H9 (cell line): ENCODE data around the gene AHNAK. TPM values are rescaled to one million over a fixed set of nuclear protein-coding genes. Genes with fewer than 3 reads are reported as not detected.
"Not testable (repeated sequence)": the region's sequence is repeated elsewhere in the genome, so short reads cannot be mapped to it uniquely, and the experiment has no call there.

Experiments
- DNase-seq: peaks from one replicate; pipeline ENCODE4 v3.0.0-alpha.2; 2017
- H2AFZ ChIP-seq: one replicate; pipeline ENCODE4 v1.6.1; 2013; ENCODE audit warnings: mild to moderate bottlenecking, low read length, control low read depth, moderate library complexity
- H2AK5ac ChIP-seq: 2 replicates; pipeline ENCODE4 v1.6.1; 2013; ENCODE audit warnings: low read length, control low read depth, mixed read lengths; ENCODE audit not compliant: insufficient read length
- H2BK120ac ChIP-seq: one replicate; pipeline ENCODE4 v1.6.1; 2013; ENCODE audit warnings: low read depth, mild to moderate bottlenecking, low read length, control low read depth, inconsistent platforms; ENCODE audit not compliant: poor library complexity, severe bottlenecking
- H2BK12ac ChIP-seq: 2 replicates; pipeline ENCODE4 v1.6.1; 2013; ENCODE audit warnings: low read length, control low read depth, mixed read lengths, low read depth; ENCODE audit not compliant: insufficient read length
- H2BK15ac ChIP-seq: 2 replicates; pipeline ENCODE4 v1.6.1; 2013; ENCODE audit warnings: low read depth, low read length, control low read depth
- H2BK20ac ChIP-seq: one replicate; pipeline ENCODE4 v1.6.1; 2013; ENCODE audit warnings: low read depth, mild to moderate bottlenecking, low read length, control low read depth, inconsistent platforms; ENCODE audit not compliant: poor library complexity, severe bottlenecking
- H2BK5ac ChIP-seq: 2 replicates; pipeline ENCODE4 v1.6.1; 2013; ENCODE audit warnings: low read length, control low read depth, mixed read lengths; ENCODE audit not compliant: insufficient read length
- H3K14ac ChIP-seq: 2 replicates; pipeline ENCODE4 v1.6.1; 2013; ENCODE audit warnings: low read length, control low read depth; ENCODE audit not compliant: insufficient read depth
- H3K18ac ChIP-seq: 2 replicates; pipeline ENCODE4 v1.6.1; 2013; ENCODE audit warnings: low read depth, mild to moderate bottlenecking, mixed read lengths, low read length, control low read depth; ENCODE audit not compliant: insufficient read length
- H3K23ac ChIP-seq: 2 replicates; pipeline ENCODE4 v1.6.1; 2013; ENCODE audit warnings: low read length, control low read depth, mixed read lengths, low read depth; ENCODE audit not compliant: insufficient read length
- H3K23me2 ChIP-seq: 2 replicates; pipeline ENCODE4 v1.6.1; 2013; ENCODE audit warnings: low read depth, mild to moderate bottlenecking, mixed read lengths, low read length, control low read depth; ENCODE audit not compliant: insufficient read length, poor library complexity, severe bottlenecking
- H3K27ac ChIP-seq: 2 replicates; pipeline ENCODE4 v1.5.1; 2013; ENCODE audit warnings: low read length, control low read depth, mixed read lengths, low read depth; ENCODE audit not compliant: insufficient read length
- H3K27me3 ChIP-seq: 2 replicates; pipeline ENCODE4 v1.6.1; 2013; ENCODE audit warnings: low read length, control low read depth, inconsistent platforms; ENCODE audit not compliant: insufficient read depth
- H3K4ac ChIP-seq: 2 replicates; pipeline ENCODE4 v1.6.1; 2013; ENCODE audit warnings: low read depth, mild to moderate bottlenecking, control low read depth, inconsistent platforms, low read length, moderate library complexity
- H3K4me1 ChIP-seq: 2 replicates; pipeline ENCODE4 v1.6.1; 2013; ENCODE audit warnings: low read length, control low read depth, inconsistent platforms; ENCODE audit not compliant: insufficient read depth
- H3K4me2 ChIP-seq: 2 replicates; pipeline ENCODE4 v1.6.1; 2013; ENCODE audit warnings: low read length, control low read depth, mixed read lengths; ENCODE audit not compliant: insufficient read length, insufficient read depth
- H3K56ac ChIP-seq: 2 replicates; pipeline ENCODE4 v1.6.1; 2013; ENCODE audit warnings: low read depth, mild to moderate bottlenecking, mixed read lengths, low read length, control low read depth; ENCODE audit not compliant: insufficient read length
- H3K79me1 ChIP-seq: 2 replicates; pipeline ENCODE4 v1.6.1; 2013; ENCODE audit warnings: low read depth, mild to moderate bottlenecking, moderate library complexity, low read length, control low read depth, inconsistent platforms; ENCODE audit not compliant: insufficient read depth, poor library complexity, severe bottlenecking
- H3K79me2 ChIP-seq: 2 replicates; pipeline ENCODE4 v1.6.1; 2013; ENCODE audit warnings: low read length, control low read depth, inconsistent platforms; ENCODE audit not compliant: insufficient read depth
- H3K9ac ChIP-seq: 2 replicates; pipeline ENCODE4 v1.6.1; 2013; ENCODE audit warnings: low read length, control low read depth, mixed read lengths; ENCODE audit not compliant: insufficient read length; ENCODE audit errors: extremely low read depth
- H3K9me3 ChIP-seq: one replicate; pipeline ENCODE4 v1.6.1; 2013; ENCODE audit warnings: low read depth, low read length, inconsistent platforms; ENCODE audit not compliant: control insufficient read depth
- H3T11ph ChIP-seq: one replicate; pipeline ENCODE4 v1.6.1; 2013; ENCODE audit warnings: mild to moderate bottlenecking, low read length, control low read depth, inconsistent platforms
- H4K20me1 ChIP-seq: one replicate; pipeline ENCODE4 v1.6.1; 2013; ENCODE audit not compliant: control insufficient read depth, insufficient read length, insufficient read depth
- H4K5ac ChIP-seq: 2 replicates; pipeline ENCODE4 v1.6.1; 2013; ENCODE audit warnings: low read depth, mild to moderate bottlenecking, mixed read lengths, low read length, control low read depth; ENCODE audit not compliant: insufficient read length
- H4K8ac ChIP-seq: replicated peaks from 2 replicates; pipeline ENCODE4 v1.6.1; 2013; ENCODE audit warnings: low read length, control low read depth, mixed read lengths, low read depth; ENCODE audit not compliant: insufficient read length
- H4K91ac ChIP-seq: 2 replicates; pipeline ENCODE4 v1.6.1; 2013; ENCODE audit warnings: low read depth, mild to moderate bottlenecking, moderate library complexity, mixed read lengths, low read length, control low read depth; ENCODE audit not compliant: insufficient read length
- H3K27ac Mint-ChIP-seq, 3 experiments: 2 replicates in 2 of 3; 3 replicates in 1 of 3; pipeline ENCODE4 v1.8.0; 2020 to 2021; ENCODE audit warnings: mixed read lengths in 3 of 3, mild to moderate bottlenecking in 1 of 3, moderate library complexity in 1 of 3
- H3K27me3 Mint-ChIP-seq: 2 replicates; pipeline ENCODE4 v1.8.0; 2021; ENCODE audit warnings: low read depth, mild to moderate bottlenecking, moderate library complexity, mixed read lengths
- H3K36me3 Mint-ChIP-seq, 3 experiments: 2 replicates in 2 of 3; 3 replicates in 1 of 3; pipeline ENCODE4 v1.8.0; 2020 to 2021; ENCODE audit warnings: low read depth in 3 of 3, mixed read lengths in 3 of 3; ENCODE audit not compliant: insufficient read depth in 1 of 3
- H3K4me1 Mint-ChIP-seq, 2 experiments: 2 replicates each; pipeline ENCODE4 v1.8.0; 2020; ENCODE audit warnings: mixed read lengths in 2 of 2
- H3K4me3 Mint-ChIP-seq, 2 experiments: 2 replicates in 1 of 2; 3 replicates in 1 of 2; pipeline ENCODE4 v1.8.0; 2020 to 2021; ENCODE audit warnings: mild to moderate bottlenecking in 2 of 2, mixed read lengths in 2 of 2, moderate library complexity in 1 of 2
- H3K9me3 Mint-ChIP-seq, 2 experiments: 2 replicates in 1 of 2; 3 replicates in 1 of 2; pipeline ENCODE4 v1.8.0; 2020; ENCODE audit warnings: mild to moderate bottlenecking in 2 of 2, mixed read lengths in 2 of 2, moderate library complexity in 1 of 2
- WGBS: extraction: QIAGEN DNeasy Blood & Tissue Kit; methylation state at CpG from one replicate; pipeline ENCODE4 v1.1.7; 2013; ENCODE audit warnings: missing lambda C conversion rate, low lambda C conversion rate, mixed read lengths; ENCODE audit not compliant: insufficient read length; ENCODE audit errors: extremely low coverage; 5-methylcytosine and 5-hydroxymethylcytosine counted together
- total RNA-seq: library from RNA; stranded (reverse); gene quantifications from 2 replicates; pipeline ENCODE4 v1.2.1, GENCODE V29; 2021
- TF ChIP-seq, protein P1 (sequence below): fragments of 200-600 bp; sonication (generic); conservative IDR thresholded peaks from 3 replicates; pipeline ENCODE4 v1.8.0; 2021; ENCODE audit warnings: antibody characterized with exemption, mild to moderate bottlenecking

The AHNAK gene
- total RNA-seq, 1 experiment from 2014 or later: 15.2 TPM

GRCh38 chr11:62565100-62565802, 18.6 kb upstream of the AHNAK start:
- no peak overlapping the region for H2BK15ac ChIP-seq
- no peak overlapping the region for H2AFZ ChIP-seq
- no peak overlapping the region for H3K18ac ChIP-seq
- H3T11ph ChIP-seq: no peak overlapping the region
- no peak overlapping the region for H3K27ac ChIP-seq
- no peak overlapping the region for H3K56ac ChIP-seq
- H3K27me3 Mint-ChIP-seq: no peaks in the 10 kb centered on the region
- H2AK5ac ChIP-seq: no peak overlapping the region
- no peaks in the 10 kb centered on the region for H4K20me1 ChIP-seq
- H3K9ac ChIP-seq: no peak overlapping the region
- no peak overlapping the region for H4K8ac ChIP-seq
- H3K79me1 ChIP-seq: no peaks in the 10 kb centered on the region
- H2BK12ac ChIP-seq: no peak overlapping the region
- H2BK120ac ChIP-seq: no peak overlapping the region
- no peaks in the 10 kb centered on the region for H3K9me3 Mint-ChIP-seq
- H3K27me3 ChIP-seq: no peaks in the 10 kb centered on the region
- no peak overlapping the region for H2BK5ac ChIP-seq
- no peaks in the 10 kb centered on the region for H3K23me2 ChIP-seq
- WGBS: no CpG with 5 or more reads among the region's 5 CpGs
- no peaks in the 10 kb centered on the region for H3K9me3 ChIP-seq
- no peak overlapping the region for H3K4me3 Mint-ChIP-seq
- H3K4ac ChIP-seq: no peak overlapping the region
- H3K79me2 ChIP-seq: peaks cover 3% of the 10 kb centered on the region; the same call in 1 of the 2 replicates
- H3K36me3 Mint-ChIP-seq: peaks cover 57 to 94% (median 69%) of the 10 kb centered on the region in 3 experiments
- no peak overlapping the region for H3K23ac ChIP-seq
- no peak for DNase-seq
- H2BK20ac ChIP-seq: no peak overlapping the region
- peak overlapping the region in 1 of 3 experiments; percentile 47; a peak in 2 of 7 replicates for H3K27ac Mint-ChIP-seq
- no peak overlapping the region for H3K4me2 ChIP-seq
- no peak overlapping the region for H4K91ac ChIP-seq
- no peak overlapping the region for H3K14ac ChIP-seq
- H3K4me1 Mint-ChIP-seq: peaks cover 32 to 35% of the 10 kb centered on the region in 2 experiments
- peaks cover 3% of the 10 kb centered on the region; the same call in 1 of the 2 replicates for H3K4me1 ChIP-seq
- TF ChIP-seq, protein P1, sequence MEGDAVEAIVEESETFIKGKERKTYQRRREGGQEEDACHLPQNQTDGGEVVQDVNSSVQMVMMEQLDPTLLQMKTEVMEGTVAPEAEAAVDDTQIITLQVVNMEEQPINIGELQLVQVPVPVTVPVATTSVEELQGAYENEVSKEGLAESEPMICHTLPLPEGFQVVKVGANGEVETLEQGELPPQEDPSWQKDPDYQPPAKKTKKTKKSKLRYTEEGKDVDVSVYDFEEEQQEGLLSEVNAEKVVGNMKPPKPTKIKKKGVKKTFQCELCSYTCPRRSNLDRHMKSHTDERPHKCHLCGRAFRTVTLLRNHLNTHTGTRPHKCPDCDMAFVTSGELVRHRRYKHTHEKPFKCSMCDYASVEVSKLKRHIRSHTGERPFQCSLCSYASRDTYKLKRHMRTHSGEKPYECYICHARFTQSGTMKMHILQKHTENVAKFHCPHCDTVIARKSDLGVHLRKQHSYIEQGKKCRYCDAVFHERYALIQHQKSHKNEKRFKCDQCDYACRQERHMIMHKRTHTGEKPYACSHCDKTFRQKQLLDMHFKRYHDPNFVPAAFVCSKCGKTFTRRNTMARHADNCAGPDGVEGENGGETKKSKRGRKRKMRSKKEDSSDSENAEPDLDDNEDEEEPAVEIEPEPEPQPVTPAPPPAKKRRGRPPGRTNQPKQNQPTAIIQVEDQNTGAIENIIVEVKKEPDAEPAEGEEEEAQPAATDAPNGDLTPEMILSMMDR: no peak
- no peak overlapping the region for H4K5ac ChIP-seq

DNA sequence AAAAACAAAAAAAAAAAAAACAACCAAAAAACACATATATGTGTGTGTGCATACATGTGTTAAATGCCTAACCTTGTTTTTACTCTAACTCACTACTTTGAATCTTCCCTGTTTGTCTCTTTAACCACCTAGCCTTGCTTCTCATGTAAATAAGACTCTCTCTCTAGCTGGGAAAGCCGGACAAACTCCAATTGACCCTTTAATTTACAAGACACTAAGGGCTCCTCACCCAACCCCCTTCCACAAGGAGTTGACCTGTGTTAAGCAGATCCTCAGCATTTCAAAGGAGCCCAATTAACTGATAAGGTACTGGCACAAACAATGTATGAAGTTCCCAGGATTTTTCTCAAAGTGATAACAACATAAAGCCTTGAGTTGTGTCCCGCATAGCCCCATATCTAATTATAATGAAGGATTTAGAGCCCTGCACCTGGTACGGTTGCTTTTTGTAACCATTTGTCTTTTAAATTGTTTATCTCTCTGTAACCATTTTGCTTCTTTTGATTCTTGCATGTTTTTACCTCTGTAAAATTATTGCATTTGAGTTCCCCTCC, 15.1 kb upstream of the AHNAK start:
- not testable (repeated sequence) for H3K56ac ChIP-seq, H2BK120ac ChIP-seq, H3K27me3 Mint-ChIP-seq, H2BK5ac ChIP-seq, H3K27me3 ChIP-seq, H2AK5ac ChIP-seq, H4K5ac ChIP-seq, H2BK15ac ChIP-seq, H4K20me1 ChIP-seq, H4K91ac ChIP-seq, H3K79me1 ChIP-seq, H3K9me3 ChIP-seq, H2BK12ac ChIP-seq, H2AFZ ChIP-seq, H3K23me2 ChIP-seq, H3K18ac ChIP-seq, H3K4me2 ChIP-seq, H3K79me2 ChIP-seq, H3K23ac ChIP-seq, H3K27ac ChIP-seq, H3K4me1 ChIP-seq, H3K9me3 Mint-ChIP-seq, H2BK20ac ChIP-seq, H3K14ac ChIP-seq, H3K4ac ChIP-seq, H3T11ph ChIP-seq, H3K9ac ChIP-seq, H4K8ac ChIP-seq
- DNase-seq: peak; percentile 74
- WGBS: no CpG with 5 or more reads among the region's 3 CpGs
- peak overlapping the region; percentile 18 to 60 for H3K4me3 Mint-ChIP-seq
- H3K36me3 Mint-ChIP-seq: peaks cover 56 to 95% (median 70%) of the 10 kb centered on the region in 3 experiments
- peaks cover 50% of the 10 kb centered on the region in 2 experiments for H3K4me1 Mint-ChIP-seq
- peak overlapping the region; percentile 13 to 97 (median 87) for H3K27ac Mint-ChIP-seq
